OCI-LY1 (cell line): ENCODE data around the gene XPO6.

Source experiments
- H2AFZ ChIP-seq: fragments of 200-600 bp; sonication (generic), shearing (Covaris generic); 2 replicates; pipeline ENCODE4 v1.6.0; 2014; ENCODE audit warnings: antibody characterized with exemption, mild to moderate bottlenecking, low read length
- H3F3A ChIP-seq: fragments of 200-600 bp; sonication (generic), shearing (Covaris generic); 2 replicates; pipeline ENCODE4 v1.6.0; 2014; ENCODE audit warnings: mild to moderate bottlenecking, antibody characterized with exemption, low read length, moderate library complexity; ENCODE audit not compliant: insufficient read depth
- H3K27ac ChIP-seq: fragments of 200-600 bp; sonication (generic); 2 replicates; pipeline ENCODE4 v1.5.1; 2014; ENCODE audit warnings: low read length, mixed run types, mild to moderate bottlenecking, low read depth; ENCODE audit not compliant: poor library complexity, severe bottlenecking
- H3K27me3 ChIP-seq: fragments of 200-600 bp; sonication (generic); 2 replicates; pipeline ENCODE4 v1.6.0; 2014; ENCODE audit warnings: antibody characterized with exemption, mild to moderate bottlenecking, low read length, moderate library complexity; ENCODE audit not compliant: insufficient read depth
- H3K36me3 ChIP-seq: fragments of 200-600 bp; sonication (generic); 2 replicates; pipeline ENCODE4 v1.6.1; 2014; ENCODE audit warnings: mild to moderate bottlenecking, antibody characterized with exemption, low read length, moderate library complexity, mixed read lengths; ENCODE audit not compliant: insufficient read depth
- H3K4me1 ChIP-seq: fragments of 200-600 bp; sonication (generic); 2 replicates; pipeline ENCODE4 v1.5.1; 2014; ENCODE audit warnings: mild to moderate bottlenecking, low read length, moderate library complexity; ENCODE audit not compliant: insufficient read depth, severe bottlenecking
- H3K4me2 ChIP-seq: fragments of 200-600 bp; sonication (generic), shearing (Covaris generic); 2 replicates; pipeline ENCODE4 v1.6.1; 2014; ENCODE audit warnings: low read length
- H3K4me3 ChIP-seq: fragments of 200-600 bp; sonication (generic); 2 replicates; pipeline ENCODE4 v1.5.1; 2014; ENCODE audit warnings: low read length, low read depth, mild to moderate bottlenecking, mixed read lengths; ENCODE audit not compliant: poor library complexity, severe bottlenecking
- H3K79me2 ChIP-seq: fragments of 200-600 bp; shearing (Covaris generic); 2 replicates; pipeline ENCODE4 v1.6.1; 2016; ENCODE audit warnings: mixed run types, low read length, mixed read lengths; ENCODE audit not compliant: insufficient read depth
- H3K9ac ChIP-seq: fragments of 200-600 bp; sonication (generic), shearing (Covaris generic); 2 replicates; pipeline ENCODE4 v1.6.1; 2014; ENCODE audit warnings: mild to moderate bottlenecking, low read length, mixed read lengths
- H3K9me2 ChIP-seq: fragments of 200-600 bp; sonication (generic), shearing (Covaris generic); 2 replicates; pipeline ENCODE4 v1.6.1; 2014; ENCODE audit warnings: low read depth, mild to moderate bottlenecking, low read length, mixed read lengths
- H3K9me3 ChIP-seq: fragments of 200-600 bp; shearing (Covaris generic); 2 replicates; pipeline ENCODE4 v1.6.1; 2014; ENCODE audit warnings: low read length, mixed read lengths
- H4K20me1 ChIP-seq: fragments of 200-600 bp; sonication (generic), shearing (Covaris generic); 2 replicates; pipeline ENCODE4 v1.6.0; 2016; ENCODE audit warnings: mild to moderate bottlenecking, low read length; ENCODE audit not compliant: insufficient read depth
- CTCF ChIP-seq: fragments of 200-600 bp; sonication (generic), shearing (Covaris generic); IDR thresholded peaks from 2 replicates; pipeline ENCODE4 v1.5.1; 2017; ENCODE audit warnings: mild to moderate bottlenecking, antibody characterized with exemption, low read length, moderate library complexity, mixed read lengths
- EZH2 ChIP-seq: fragments of 200-600 bp; sonication (generic), shearing (Covaris generic); IDR thresholded peaks from 2 replicates; pipeline ENCODE4 v1.8.0; 2017; ENCODE audit warnings: borderline replicate concordance, mixed run types, mild to moderate bottlenecking, antibody characterized with exemption, low read length, moderate library complexity, mixed read lengths

The XPO6 gene

DNA sequence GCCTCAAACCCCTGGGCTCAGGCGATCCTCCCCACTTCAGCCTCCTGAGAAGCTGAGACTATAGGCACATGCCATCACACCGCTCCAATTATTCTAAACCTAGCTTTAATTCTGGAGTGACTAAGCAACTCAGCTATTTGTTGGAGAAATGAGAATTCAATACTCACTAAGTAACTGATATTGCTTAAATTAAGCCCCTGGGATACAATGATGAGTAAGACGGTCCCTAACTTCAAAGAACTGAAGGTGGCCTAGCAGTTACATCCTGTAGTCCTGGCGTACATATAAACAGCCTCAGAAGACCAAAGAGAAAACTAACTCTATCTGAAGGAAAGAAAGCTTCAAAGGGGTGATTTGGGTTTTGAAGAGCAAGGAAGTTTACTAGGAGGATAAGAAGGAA lies 25.0 kb downstream of the XPO6 start:
- Histone ChIP-seq H3K9me2 (no peaks in the 10 kb centered on the region), H3K4me2 (no peak overlapping the region), H4K20me1 (no peaks in the 10 kb centered on the region), H3K4me3 (no peak overlapping the region), H2AFZ (no peak overlapping the region), H3K9ac (no peak overlapping the region), H3K36me3 (peaks cover 56% of the 10 kb centered on the region), H3K79me2 (peaks cover 99% of the 10 kb centered on the region), H3K27me3 (no peaks in the 10 kb centered on the region), H3F3A (no peaks in the 10 kb centered on the region), H3K9me3 (peaks cover 4% of the 10 kb centered on the region; the same call in 1 of the 2 replicates), H3K4me1 (peaks cover 34% of the 10 kb centered on the region), H3K27ac (no peak overlapping the region)
- TF ChIP-seq CTCF (no peak), EZH2 (no peak)

- no peak overlapping the region for H3K4me2 ChIP-seq
These were observed 26.1 kb downstream of the XPO6 start for GRCh38 chr16:28185696-28186095.

GRCh38 chr16:28184625-28185024 lies 27.1 kb downstream of the XPO6 start:
- no peaks in the 10 kb centered on the region for H3K9me2 ChIP-seq
- peaks cover 44% of the 10 kb centered on the region for H3K4me1 ChIP-seq
- no peak for TF ChIP-seq CTCF
- no peak for TF ChIP-seq EZH2
- no peak overlapping the region for H3K27ac ChIP-seq
- H4K20me1 ChIP-seq, result no peaks in the 10 kb centered on the region
- H3F3A ChIP-seq, result no peaks in the 10 kb centered on the region
- no peak overlapping the region for H3K4me2 ChIP-seq
- H3K79me2 ChIP-seq, result peaks cover 100% of the 10 kb centered on the region
- peaks cover 4% of the 10 kb centered on the region; the same call in 1 of the 2 replicates for H3K9me3 ChIP-seq
- H3K36me3 ChIP-seq, result peaks cover 60% of the 10 kb centered on the region
- H2AFZ ChIP-seq, result no peak overlapping the region
- H3K27me3 ChIP-seq, result no peaks in the 10 kb centered on the region
- H3K9ac ChIP-seq, result no peak overlapping the region
- no peak overlapping the region for H3K4me3 ChIP-seq

More at GRCh38 chr16:28185696-28186095, 26.1 kb downstream of the XPO6 start:
- Histone ChIP-seq H3K36me3 (peaks cover 53% of the 10 kb centered on the region), H2AFZ (no peak overlapping the region), H3K4me1 (peaks cover 45% of the 10 kb centered on the region), H3K9me3 (peaks cover 4% of the 10 kb centered on the region; the same call in 1 of the 2 replicates), H3K79me2 (peaks cover 99% of the 10 kb centered on the region), H3K4me3 (no peak overlapping the region), H3F3A (no peaks in the 10 kb centered on the region), H4K20me1 (no peaks in the 10 kb centered on the region), H3K27ac (no peak overlapping the region), H3K27me3 (no peaks in the 10 kb centered on the region), H3K9me2 (no peaks in the 10 kb centered on the region), H3K9ac (no peak overlapping the region)
- TF ChIP-seq CTCF (no peak), EZH2 (no peak)
